SIG-M5 (cell line): ENCODE results near the gene RGS6.

ENCODE experiments used
- DNase-seq: peaks from one replicate; lab custom pipeline; 2025; lab: John Stamatoyannopoulos, UW

The RGS6 gene

DNA sequence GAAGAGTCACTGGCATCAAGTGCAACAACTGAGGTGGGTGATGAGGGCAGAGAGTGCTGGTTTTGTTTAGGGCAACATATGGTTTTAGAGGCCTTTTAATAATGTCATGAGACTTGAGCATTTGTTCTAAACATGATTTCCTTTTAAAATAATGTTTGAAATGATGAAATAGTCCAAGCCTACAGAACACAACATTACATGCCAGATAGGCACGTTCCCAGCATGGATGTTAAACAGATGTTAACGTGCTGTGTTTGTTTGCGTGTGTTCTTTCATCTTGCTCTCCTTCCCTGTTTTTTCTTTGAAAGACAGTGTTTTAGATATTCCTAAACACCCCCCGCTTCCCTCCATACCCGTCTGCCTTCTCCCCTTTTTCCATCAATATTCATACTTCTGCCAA, 82.3 kb downstream of the RGS6 start:
- DNase-seq: no peak

DNA sequence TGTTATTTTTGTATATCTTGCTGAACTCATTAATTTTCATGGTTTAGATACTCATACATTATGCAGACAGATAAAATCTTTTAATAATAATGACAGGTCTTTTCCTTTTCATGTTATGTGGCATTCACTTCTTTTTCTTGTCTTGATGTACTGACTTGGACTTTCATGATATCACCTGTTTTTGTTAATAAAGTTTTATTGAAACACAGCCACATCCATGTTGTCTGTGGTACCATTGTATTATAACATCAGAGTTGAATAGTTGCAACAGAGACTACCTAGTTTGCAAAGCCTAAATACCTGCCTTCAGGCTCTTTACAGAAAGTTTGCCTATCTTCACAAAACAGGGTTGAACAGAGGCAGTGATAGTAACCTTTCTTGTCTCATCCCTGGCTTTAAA, 85.1 kb downstream of the RGS6 start:
- no peak for DNase-seq

DNA sequence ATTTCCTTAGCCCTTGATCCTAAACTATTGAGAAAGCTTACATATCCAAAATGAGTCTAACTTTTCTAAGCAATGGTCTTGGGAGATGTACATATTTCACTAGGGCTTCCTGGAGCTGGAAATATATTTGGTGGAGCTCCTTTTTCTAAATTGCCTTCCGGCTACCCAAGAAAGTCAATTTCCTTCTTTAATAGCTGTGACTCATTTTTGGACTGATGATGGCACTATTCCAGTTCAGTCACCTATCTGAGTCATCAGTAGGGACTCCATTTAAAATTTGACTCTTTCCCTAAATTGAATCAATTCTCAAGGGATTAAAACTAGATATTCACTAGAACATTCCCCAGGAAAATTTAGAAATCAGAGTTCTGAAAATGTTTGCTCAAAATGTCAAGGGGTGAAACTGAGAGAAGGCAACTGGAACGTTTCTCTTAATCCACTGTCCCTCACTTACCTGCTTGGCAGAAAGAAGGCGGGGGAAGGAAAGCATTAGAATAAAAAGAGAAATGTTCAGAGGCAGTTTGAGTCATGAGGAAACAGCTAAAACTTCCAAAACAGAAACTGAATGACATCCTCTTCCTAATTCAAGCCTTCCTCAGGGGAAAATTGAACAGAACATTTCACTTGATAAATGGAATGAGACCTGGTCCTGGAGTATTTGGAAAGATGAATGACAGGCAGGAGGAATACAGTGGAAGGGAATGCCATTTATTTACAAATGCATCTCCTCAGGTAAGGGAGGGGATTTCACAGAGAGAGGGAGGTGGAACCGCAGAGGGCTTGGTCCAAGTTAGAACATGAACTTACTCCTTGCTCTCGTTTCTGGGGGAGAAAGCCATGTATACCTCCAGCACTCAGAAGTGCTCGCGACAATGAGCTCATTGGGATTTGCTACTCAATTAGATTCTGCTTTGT, 91.2 kb downstream of the RGS6 start:
- no peak for DNase-seq

DNA sequence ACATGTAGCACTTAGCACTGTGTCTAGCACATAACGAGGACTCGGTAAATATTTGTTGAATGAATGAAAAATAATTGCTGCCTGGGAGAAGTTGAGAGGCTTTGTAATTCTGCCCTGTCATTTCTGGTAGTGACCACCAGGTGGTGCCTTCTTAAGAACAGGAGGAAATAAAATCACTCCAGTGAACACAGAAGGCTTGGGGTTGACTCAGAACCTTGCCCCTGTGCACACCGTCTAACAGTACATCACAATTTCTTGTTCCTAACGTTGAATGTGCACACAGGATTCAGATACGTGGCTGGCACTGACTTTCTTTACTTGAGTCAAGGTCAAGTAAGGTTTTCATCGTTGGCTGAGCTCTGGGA, 91.8 kb downstream of the RGS6 start:
- no peak for DNase-seq

DNA sequence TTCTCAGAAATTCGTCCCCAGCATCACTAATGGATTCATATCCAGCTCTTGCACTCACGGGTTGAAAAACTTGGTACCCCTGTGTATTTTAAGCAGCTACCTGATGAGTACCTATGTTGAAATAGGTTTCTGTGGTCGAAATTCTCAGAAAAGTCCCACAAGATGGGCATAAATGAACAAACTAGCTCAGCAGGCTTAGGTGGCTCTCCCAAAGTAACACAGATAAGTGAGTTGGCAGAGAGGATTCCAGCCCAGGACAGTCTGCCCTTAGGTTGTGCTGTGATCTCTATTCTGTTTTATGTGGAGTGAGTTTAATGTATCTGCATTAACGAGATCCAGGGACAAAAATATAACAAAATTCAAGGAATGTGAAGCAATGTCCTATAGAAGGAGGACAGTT, 92.3 kb downstream of the RGS6 start:
- DNase-seq: no peak

DNA sequence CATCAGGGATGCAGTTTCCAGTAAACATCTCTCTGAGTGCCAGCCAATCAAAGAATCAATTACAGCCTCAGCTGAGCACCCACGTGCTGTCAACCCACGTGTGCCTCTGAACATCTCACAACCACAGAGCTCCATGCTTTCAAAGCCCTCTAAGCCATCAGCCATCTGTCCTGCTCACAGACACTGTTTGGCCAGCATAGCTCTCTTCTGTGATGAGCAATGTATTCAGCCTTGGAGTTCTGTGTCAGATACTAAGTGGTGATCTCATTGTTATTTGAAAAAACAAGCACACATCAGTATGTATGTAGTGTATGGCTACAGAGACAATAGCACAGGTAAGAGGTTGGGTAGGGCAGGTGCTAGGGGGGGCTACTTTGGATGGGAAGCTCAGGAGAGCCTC, 94.3 kb downstream of the RGS6 start:
- DNase-seq: no peak

DNA sequence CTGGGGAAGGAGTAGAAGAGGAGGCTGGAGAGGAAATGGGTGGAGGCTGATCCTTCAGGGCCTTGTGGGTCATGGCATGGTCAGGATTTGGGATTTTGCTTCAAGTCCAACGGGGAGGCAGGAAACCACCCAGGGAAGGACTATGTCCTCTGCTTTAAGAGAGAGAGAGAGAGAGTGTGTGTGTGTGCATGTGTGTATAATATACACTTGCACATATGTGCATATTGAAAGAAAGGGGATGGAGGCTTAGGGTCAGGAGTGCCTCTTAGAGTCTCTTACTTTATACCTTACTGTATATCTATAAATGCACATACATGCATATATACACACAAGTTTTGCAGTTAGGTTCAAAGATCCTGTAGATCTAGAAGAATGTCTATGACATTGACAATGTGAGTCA, 94.8 kb downstream of the RGS6 start:
- no peak for DNase-seq

DNA sequence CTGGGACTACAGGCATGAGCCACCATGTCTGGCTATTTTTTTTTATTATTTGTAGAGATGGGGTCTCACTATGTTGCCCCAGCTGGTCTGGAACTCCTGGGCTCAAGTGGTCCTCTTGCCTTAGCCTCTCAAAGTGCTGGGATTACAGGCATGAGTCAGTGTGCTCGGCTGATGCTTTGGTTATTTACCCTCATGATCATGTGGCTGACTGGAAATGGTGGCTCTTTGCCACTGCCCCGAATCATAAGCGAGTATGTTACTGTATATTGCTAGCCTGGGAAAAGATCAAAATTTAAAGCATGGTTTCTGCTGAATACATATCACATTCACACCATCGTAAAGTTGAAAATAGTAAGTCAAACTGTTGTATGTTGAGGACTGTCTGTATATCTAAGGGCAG, 101.1 kb downstream of the RGS6 start:
- DNase-seq: no peak

DNA sequence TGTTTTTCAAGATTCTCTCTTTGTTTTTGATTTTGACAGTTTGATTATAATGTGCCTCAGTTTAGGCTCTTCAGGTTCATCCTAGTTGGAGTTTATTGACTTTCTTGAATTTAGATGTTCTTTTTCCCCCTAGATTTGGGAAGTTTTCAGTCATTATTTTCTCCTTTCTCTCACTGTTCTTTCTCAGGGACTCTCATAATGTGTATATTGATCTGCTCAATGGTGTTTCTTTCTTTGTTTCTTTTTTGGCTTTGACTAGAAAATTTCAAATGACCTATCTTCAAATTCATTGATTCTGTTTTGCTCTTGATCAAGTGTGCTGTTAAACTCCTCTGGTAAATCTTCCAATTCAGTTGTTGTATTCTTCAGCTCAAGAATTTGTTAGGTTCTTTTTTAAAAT, 108.3 kb downstream of the RGS6 start:
- no peak for DNase-seq

DNA sequence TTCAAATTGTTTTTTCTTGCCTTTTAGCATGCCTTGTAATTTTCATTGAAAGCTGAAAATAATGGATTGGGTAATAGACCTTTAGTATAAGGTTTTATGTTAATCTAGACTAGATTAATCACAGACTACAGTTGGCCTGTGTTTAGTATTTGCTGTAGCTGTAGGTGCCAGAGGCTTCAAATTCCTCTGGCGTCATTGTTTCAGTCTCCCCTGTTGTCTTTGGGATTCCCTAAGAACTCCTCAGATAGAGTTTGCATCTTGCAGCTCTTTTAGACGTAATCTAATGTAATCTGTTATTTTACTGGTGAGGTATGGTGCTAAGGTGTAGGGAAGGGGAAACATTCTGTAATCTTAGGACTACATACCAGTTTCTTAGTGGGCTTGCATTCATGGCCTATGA, 113.0 kb downstream of the RGS6 start:
- no peak for DNase-seq

DNA sequence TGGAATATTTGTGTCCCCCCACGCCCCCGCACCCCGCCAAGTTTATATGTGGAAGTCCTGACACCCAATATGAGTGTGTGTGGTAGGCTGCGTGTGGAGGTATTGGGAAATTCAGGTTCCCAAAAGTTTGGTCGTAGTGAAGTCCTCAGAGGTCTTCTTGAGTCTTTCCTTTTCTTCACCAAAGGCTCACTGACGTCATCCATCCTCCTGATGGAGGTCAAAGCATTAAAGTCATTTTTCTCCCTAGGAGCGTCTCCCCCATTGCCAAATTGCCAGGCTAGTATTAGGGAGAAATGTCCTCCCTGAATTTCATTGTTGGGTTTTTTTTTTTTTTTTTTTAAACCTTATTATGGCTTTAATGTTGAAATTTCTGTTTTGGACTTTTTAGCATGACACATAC, 113.7 kb downstream of the RGS6 start:
- no peak for DNase-seq

DNA sequence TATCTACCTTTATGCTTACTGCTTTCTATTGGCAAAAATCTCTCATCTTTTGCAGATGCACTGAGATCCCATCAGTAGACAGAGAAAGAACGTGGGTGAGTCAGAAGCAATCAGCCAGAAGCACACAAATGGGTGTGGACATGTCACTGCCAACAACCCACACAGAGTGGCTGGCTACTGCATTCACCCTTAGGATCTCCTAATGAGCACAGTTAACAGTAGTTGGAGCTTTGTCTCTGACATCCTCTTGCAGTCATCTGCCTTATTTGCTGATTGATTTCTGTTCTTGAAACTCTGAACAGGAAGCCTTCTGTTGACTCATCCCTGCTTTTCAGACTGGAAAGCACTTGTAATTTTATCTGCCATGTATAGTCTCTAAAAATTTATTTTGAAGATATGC, 117.2 kb downstream of the RGS6 start:
- DNase-seq: no peak

DNA sequence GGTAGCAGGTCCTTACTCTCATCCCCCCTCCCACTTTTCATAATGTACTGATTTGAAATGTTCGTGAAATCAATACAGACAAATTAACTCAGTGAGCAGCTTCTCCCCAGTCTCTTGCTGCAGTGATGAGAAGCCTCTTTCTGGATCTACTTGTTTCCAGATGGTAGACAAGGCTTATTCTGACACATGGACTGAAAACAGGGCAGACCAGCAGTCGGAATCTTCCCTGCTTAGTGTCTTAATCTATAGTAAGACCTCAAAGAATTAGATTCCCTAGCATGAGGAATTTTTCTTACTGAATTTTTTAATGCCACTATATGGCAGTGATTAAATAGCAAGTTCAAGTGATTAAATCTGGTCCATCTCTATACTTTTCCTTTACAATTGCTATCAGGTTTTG, 120.1 kb downstream of the RGS6 start:
- DNase-seq: no peak

DNA sequence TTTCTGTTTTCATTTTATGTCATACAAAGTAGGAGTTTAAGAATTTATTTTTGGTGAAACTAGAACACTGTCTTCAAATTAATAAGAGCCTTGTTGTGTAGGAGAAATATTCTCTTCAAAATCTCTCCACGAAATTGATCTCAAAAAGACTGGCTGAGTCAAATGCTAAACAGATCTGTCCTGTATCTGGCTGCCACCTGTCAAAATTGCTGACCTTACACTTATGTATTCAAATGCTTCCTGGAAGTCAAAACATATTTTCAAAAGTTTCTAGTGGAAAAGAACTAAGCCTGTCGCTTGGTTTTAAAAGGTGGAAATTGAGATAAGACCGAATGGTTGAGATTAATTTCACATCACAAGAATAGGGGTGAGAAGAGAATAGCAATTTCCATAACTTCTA, 121.4 kb downstream of the RGS6 start:
- DNase-seq: no peak

DNA sequence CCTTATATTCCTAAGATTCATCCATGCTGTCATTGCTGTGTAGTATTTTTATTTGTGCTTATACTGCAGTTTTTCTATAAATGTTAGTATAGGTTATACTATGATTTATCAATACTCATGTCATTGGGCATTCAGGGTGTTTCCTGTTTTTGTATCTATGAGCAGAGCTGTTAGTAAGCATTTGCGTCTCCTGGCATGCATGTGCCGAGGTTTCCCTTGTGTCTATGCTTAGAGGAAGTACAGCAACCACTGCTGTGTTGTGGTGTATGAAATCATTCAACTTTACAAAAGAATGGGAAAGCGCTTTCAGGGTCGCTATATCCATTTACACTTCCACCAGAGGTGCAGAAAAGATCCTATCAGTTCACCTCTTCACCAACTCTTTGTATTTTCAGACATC, 122.7 kb downstream of the RGS6 start:
- no peak for DNase-seq

DNA sequence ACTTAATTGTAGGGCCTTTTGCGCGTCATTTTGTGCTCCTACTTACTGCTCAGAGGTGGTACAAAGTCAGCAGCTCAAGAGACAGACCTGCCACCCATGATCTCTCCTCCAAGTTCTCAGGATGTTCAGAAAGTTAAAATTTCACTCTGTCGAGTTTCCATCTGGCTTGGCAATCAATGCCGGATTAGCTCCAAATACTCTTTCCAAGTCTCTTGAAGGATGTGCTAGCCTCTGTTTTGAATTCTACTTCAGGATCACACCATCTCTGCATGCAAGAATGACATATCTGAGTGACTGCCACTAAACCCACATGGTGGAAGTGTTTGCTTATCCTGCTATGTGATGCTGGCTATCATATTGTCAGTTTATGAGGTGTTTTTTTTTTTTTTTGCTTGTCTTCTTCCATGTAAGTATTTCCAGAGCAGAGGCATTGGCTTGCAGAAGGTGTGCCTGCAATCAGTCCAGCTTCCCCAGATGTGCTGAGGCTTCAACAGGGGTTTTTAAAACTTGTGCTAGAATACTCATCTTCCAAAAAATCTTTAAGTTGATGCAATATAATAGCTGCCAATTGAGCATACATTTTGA, 125.6 kb downstream of the RGS6 start:
- no peak for DNase-seq

DNA sequence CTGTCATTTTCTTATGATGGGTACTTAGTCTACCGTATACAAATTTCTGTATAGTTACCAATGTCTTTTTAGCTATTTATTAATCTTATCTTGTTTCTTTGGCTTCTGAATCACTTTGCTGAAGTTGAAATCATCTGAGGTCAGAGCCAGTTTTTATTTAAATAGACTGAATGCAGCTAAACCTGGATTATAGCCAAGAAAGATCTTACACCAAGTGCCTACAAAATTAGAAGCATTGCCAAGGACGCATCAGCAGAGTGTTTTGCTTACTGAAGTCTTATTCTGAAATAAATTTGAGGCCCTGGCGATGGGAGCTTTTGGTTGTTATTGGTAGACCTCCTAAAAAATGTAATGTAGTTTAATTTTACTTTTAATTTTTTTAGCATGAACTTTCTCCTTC, 128.2 kb downstream of the RGS6 start:
- no peak for DNase-seq

DNA sequence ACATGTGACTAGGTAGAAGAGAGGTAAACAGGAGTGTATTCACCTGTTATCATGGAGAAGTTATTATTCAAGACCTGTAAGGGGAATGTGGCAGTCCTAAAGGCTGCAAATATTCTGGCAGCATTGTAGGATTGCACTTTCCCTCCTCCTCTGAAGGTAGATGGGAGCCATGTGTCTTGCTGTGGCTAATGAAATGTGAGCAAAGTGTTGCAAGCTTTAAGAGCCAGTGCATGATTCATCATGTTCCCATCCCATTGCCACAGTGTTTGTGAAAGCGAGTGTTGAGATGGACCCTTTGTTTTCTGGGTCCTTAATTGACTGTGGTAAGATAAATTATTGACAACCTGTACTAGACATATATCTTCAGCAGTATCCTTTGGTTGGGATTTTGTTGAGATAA, 128.7 kb downstream of the RGS6 start:
- no peak for DNase-seq

DNA sequence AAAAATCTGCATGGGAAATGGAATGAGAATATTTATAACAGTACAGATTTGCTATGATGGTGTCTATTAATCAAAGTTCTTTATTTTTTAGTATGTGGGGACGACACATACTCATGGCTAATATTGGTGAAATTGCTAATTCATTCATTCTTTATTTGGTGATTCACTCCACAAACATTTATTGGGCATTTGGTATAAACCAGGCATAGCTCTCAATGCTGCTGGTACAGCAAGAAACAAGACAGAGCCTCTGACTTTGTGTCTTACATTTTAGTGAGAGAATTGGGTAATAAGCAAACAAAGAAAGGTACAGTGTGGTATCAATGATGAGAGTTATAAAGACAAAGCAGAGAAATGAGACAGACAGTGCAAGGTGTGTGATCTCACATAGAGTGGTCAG, 129.5 kb downstream of the RGS6 start:
- DNase-seq: no peak

DNA sequence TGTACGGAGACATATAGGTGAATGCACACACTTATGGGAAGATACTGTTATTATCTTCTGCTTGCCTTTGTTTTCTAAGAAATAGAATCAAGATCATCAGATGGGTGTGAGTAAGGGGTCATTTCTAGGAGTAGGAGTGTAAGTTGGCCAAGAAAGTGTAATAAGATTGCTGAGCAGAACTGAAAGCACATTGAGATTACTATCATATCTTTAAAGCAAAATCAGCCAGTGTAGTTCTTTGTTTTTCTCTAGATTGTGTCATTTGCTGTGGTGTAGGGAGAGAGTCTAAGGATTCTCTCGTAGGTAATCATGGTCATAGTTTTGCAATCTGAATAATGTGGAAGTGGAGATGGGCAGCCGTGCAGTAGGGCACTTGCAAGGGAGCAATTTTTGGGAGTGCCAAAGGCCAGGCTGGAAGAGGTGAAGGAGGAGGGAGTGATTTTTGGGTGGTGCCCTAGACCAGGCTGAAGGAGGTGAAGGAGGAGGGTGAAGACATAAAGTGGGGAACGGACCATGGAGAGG, 131.6 kb downstream of the RGS6 start:
- DNase-seq: no peak

DNA sequence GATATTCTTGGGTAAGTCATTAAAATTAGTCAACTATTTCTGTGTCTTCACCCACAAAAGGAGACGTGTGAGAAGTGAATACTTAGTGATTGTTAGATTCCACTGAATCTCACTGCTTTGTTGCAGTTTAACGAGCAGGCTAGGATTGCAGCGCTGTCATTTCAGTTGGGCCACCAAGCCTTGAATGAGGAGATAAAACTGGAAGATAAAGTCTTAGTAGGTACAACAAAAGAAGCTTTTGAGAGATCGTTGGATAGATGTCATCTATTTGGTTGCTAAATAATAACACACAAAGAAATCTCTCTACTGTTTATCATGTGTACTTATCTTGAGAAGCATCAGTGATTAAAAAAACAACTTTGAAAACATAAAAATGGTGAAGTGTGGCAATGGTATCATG, 132.3 kb downstream of the RGS6 start:
- DNase-seq: no peak

DNA sequence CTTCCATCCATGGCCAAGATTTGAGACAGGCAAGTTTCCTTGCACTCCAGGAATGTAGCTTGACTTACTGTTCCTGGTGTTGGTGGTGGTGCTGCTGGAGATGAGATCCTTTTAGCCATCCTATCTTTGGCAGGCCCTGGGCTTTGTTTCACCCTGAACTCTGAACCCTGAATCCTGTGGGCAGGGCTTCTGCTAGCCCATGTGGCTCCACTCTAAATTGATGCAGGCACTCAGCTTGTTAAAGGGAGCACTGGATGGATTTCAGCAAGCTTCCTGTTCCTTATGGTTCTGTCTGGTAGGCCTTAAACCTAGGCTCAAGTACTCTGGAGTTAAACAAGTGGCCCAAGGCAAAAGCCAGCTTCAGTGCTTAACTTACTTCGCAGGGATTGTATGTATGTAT, 138.2 kb downstream of the RGS6 start:
- DNase-seq: no peak

DNA sequence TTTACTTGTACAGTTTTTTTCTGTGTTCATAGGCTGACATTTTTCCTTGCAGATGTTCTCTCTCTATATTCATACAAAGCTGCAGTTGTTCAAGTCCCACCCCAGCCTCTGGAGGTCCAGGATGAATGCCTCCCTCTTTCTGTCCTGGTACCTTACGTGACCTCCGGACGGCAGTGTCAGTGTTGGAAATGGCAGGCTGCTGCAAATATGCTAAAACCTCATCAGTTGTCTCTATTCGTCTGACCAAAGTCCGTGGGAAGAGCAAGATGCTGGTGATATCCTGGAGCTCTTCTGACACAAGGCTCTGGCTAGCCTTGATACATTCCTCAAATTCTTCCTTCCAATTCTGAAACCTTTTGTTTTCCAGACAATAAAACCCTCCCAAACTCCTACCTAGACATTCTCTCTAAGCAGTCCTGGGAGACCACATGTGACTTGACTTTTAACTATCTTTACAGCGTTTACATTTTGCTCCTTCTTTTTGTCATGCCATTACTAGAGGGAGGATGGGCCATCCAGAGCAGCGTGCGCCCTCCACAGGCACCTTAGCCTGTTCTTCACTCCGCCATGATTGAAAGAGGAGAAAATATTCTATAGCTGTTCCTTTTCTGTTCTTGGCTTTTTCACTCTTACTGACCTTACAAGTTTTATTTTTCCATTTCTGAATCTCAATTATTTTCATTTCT, 143.6 kb downstream of the RGS6 start:
- no peak for DNase-seq
